Measurements from ENCODE around the gene OGFOD1.

The OGFOD1 gene

GRCh38 chr16:56493126-56493525, 41.8 kb downstream of the OGFOD1 start:
- Histone ChIP-seq H3K9me3 (ENCODE audit: insufficient read depth, low read depth, low read length) (no peaks in the 10 kb centered on the region), H3K9ac (ENCODE audit: low read depth, low read length, poor library complexity, severe bottlenecking) (no peak overlapping the region), H3K9me2 (replicated peaks; ENCODE audit: low read depth, low read length) (no peaks in the 10 kb centered on the region), H3K27me3 (ENCODE audit: insufficient read depth, low read length, poor library complexity, severe bottlenecking) (no peaks in the 10 kb centered on the region), H3K4me3 (ENCODE audit: low read length, poor library complexity, severe bottlenecking) (no peak overlapping the region), H3F3A (ENCODE audit: low read depth) (no peaks in the 10 kb centered on the region), H4K20me1 (ENCODE audit: insufficient read depth, low read length, poor library complexity, severe bottlenecking) (no peaks in the 10 kb centered on the region), H3K4me2 (ENCODE audit: low read depth, low read length, poor library complexity, severe bottlenecking) (no peak overlapping the region), H3K36me3 (ENCODE audit: insufficient read depth, low read length) (peaks cover 22% of the 10 kb centered on the region; the same call in 1 of the 2 replicates), H3K4me1 (ENCODE audit: insufficient read depth, low read length, poor library complexity, severe bottlenecking) (no peaks in the 10 kb centered on the region), H3K79me2 (ENCODE audit: insufficient read depth, low read length) (no peaks in the 10 kb centered on the region), H2AFZ (ENCODE audit: low read length) (no peak overlapping the region)
- TF ChIP-seq CTCF (conservative IDR thresholded peaks at IDR 0.05; ENCODE audit: low read length) (no peak), EZH2phosphoT487 (IDR thresholded peaks at IDR 0.05; ENCODE audit: borderline replicate concordance) (no peak)

- peaks cover 29% of the 10 kb centered on the region; the same call in 1 of the 2 replicates for H3K36me3 ChIP-seq (ENCODE audit: insufficient read depth, low read length)
- TF ChIP-seq CTCF (conservative IDR thresholded peaks at IDR 0.05; ENCODE audit: low read length) (no peak), EZH2phosphoT487 (IDR thresholded peaks at IDR 0.05; ENCODE audit: borderline replicate concordance) (no peak)
Observed at GRCh38 chr16:56493815-56494214, 42.5 kb downstream of the OGFOD1 start.

GRCh38 chr16:56505181-56505580, 53.8 kb downstream of the OGFOD1 start:
- H4K20me1 ChIP-seq (ENCODE audit: insufficient read depth, low read length, poor library complexity, severe bottlenecking), result no peaks in the 10 kb centered on the region
- H3K9me3 ChIP-seq (ENCODE audit: insufficient read depth, low read depth, low read length), result no peaks in the 10 kb centered on the region
- H2AFZ ChIP-seq (ENCODE audit: low read length), result no peak overlapping the region
- no peaks in the 10 kb centered on the region for H3K79me2 ChIP-seq (ENCODE audit: insufficient read depth, low read length)
- no peak overlapping the region for H3K4me2 ChIP-seq (ENCODE audit: low read depth, low read length, poor library complexity, severe bottlenecking)
- TF ChIP-seq CTCF (conservative IDR thresholded peaks at IDR 0.05; ENCODE audit: low read length) (no peak), EZH2phosphoT487 (IDR thresholded peaks at IDR 0.05; ENCODE audit: borderline replicate concordance) (no peak)
- H3K36me3 ChIP-seq (ENCODE audit: insufficient read depth, low read length), result peaks cover 41% of the 10 kb centered on the region
- no peaks in the 10 kb centered on the region for H3K4me1 ChIP-seq (ENCODE audit: insufficient read depth, low read length, poor library complexity, severe bottlenecking)
- no peaks in the 10 kb centered on the region for H3K9me2 ChIP-seq (replicated peaks; ENCODE audit: low read depth, low read length)
- no peak overlapping the region for H3K9ac ChIP-seq (ENCODE audit: low read depth, low read length, poor library complexity, severe bottlenecking)
- no peak overlapping the region for H3K4me3 ChIP-seq (ENCODE audit: low read length, poor library complexity, severe bottlenecking)
- H3F3A ChIP-seq (ENCODE audit: low read depth), result no peaks in the 10 kb centered on the region
- no peaks in the 10 kb centered on the region for H3K27me3 ChIP-seq (ENCODE audit: insufficient read depth, low read length, poor library complexity, severe bottlenecking)

More at GRCh38 chr16:56493815-56494214, 42.5 kb downstream of the OGFOD1 start:
- no peak overlapping the region for H3K4me3 ChIP-seq (ENCODE audit: low read length, poor library complexity, severe bottlenecking)
- no peak overlapping the region for H2AFZ ChIP-seq (ENCODE audit: low read length)
- no peaks in the 10 kb centered on the region for H3K27me3 ChIP-seq (ENCODE audit: insufficient read depth, low read length, poor library complexity, severe bottlenecking)
- H3K9ac ChIP-seq (ENCODE audit: low read depth, low read length, poor library complexity, severe bottlenecking), result no peak overlapping the region
- H3K79me2 ChIP-seq (ENCODE audit: insufficient read depth, low read length), result no peaks in the 10 kb centered on the region
- no peaks in the 10 kb centered on the region for H3K9me3 ChIP-seq (ENCODE audit: insufficient read depth, low read depth, low read length)
- no peaks in the 10 kb centered on the region for H3K9me2 ChIP-seq (replicated peaks; ENCODE audit: low read depth, low read length)
- H3K4me2 ChIP-seq (ENCODE audit: low read depth, low read length, poor library complexity, severe bottlenecking), result no peak overlapping the region
- no peaks in the 10 kb centered on the region for H4K20me1 ChIP-seq (ENCODE audit: insufficient read depth, low read length, poor library complexity, severe bottlenecking)
- H3F3A ChIP-seq (ENCODE audit: low read depth), result no peaks in the 10 kb centered on the region
- no peaks in the 10 kb centered on the region for H3K4me1 ChIP-seq (ENCODE audit: insufficient read depth, low read length, poor library complexity, severe bottlenecking)

Measured in Loucy (cell line).